ENCODE data around the gene PECR. TPM values are rescaled to one million over a fixed set of nuclear protein-coding genes. Genes with fewer than 3 reads are reported as not detected.
A peak's percentile ranks its signal among the peaks of the same experiment; 100 is the strongest.

The PECR gene
- total and polyA plus RNA-seq, 5 donors from 2014 or later, result 28.0 to 73.8 (median 47.6) TPM

GRCh38 chr2:216039918-216040317 is 41.7 kb downstream of the PECR start:
- Histone ChIP-seq H3K9me3 (ENCODE audit: control insufficient read depth in 2 of 2, low read length in 2 of 2) (no peaks in the 10 kb centered on the region), H3K4me1 (ENCODE audit: control insufficient read depth, insufficient read depth, low read length, poor library complexity, severe bottlenecking) (no peaks in the 10 kb centered on the region), H3K27ac (ENCODE audit: insufficient read depth, low read length, poor library complexity, severe bottlenecking) (no peak overlapping the region), H3K27me3 (ENCODE audit: control insufficient read depth, insufficient read depth, low read length) (no peaks in the 10 kb centered on the region), H3K4me3 (ENCODE audit: low read depth, low read length) (no peak overlapping the region), H3K36me3 (ENCODE audit: control insufficient read depth, insufficient read depth, low read length) (peaks cover 67% of the 10 kb centered on the region)
- DNase-seq (no peak), ATAC-seq (ENCODE audit: low read depth in 2 of 2) (no peak)
- Mint-ChIP-seq H3K27me3 (no peaks in the 10 kb centered on the region), H3K4me1 (peaks cover 0 to 2% (median under 1%) of the 10 kb centered on the region in 4 donors), H3K27ac (peak overlapping the region in 2 of 3 donors; percentile 61 to 79), H3K36me3 (peaks cover 25% of the 10 kb centered on the region), H3K4me3 (no peak overlapping the region), H3K9me3 (no peaks in the 10 kb centered on the region)

DNA sequence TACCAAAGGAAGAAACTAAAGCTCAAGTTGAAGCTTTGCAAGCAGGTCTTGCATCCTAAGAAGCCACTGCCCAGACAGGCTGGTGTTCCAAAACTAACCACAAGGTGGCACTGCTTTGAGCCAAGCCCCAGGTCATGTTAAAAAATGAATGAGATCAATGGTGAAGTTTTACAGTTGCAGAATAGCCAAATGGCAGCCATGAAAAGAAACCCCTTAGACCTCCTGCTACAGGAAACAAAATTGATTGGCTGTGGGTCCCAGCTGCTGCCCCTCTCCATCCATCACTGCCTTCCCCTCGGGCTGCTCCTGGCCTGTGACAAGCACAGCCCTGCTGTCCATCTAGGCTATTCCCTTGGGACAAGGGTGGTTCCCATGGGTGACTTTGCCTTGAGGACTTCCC is 47.5 kb downstream of the PECR start:
- Mint-ChIP-seq H3K27me3 (no peaks in the 10 kb centered on the region), H3K4me3 (no peak overlapping the region), H3K27ac (peak overlapping the region in 1 of 3 donors; percentile 33), H3K4me1 (peaks cover 8 to 29% (median 18%) of the 10 kb centered on the region in 4 donors), H3K36me3 (peaks cover 26% of the 10 kb centered on the region), H3K9me3 (peaks cover 0 to 2% (median 0%) of the 10 kb centered on the region in 7 donors)
- ATAC-seq (ENCODE audit: low read depth in 2 of 2) (peak; percentile 75 to 82), DNase-seq (peak; percentile 55 to 89 (median 74))
- no peak overlapping the region for H3K4me3 ChIP-seq (ENCODE audit: low read depth, low read length)
- no peaks in the 10 kb centered on the region for H3K27me3 ChIP-seq (ENCODE audit: control insufficient read depth, insufficient read depth, low read length)
- no peaks in the 10 kb centered on the region for H3K9me3 ChIP-seq (ENCODE audit: control insufficient read depth in 2 of 2, low read length in 2 of 2)
- no peaks in the 10 kb centered on the region for H3K4me1 ChIP-seq (ENCODE audit: control insufficient read depth, insufficient read depth, low read length, poor library complexity, severe bottlenecking)
- peaks cover 29% of the 10 kb centered on the region for H3K36me3 ChIP-seq (ENCODE audit: control insufficient read depth, insufficient read depth, low read length)
- no peak overlapping the region for H3K27ac ChIP-seq (ENCODE audit: insufficient read depth, low read length, poor library complexity, severe bottlenecking)

DNA sequence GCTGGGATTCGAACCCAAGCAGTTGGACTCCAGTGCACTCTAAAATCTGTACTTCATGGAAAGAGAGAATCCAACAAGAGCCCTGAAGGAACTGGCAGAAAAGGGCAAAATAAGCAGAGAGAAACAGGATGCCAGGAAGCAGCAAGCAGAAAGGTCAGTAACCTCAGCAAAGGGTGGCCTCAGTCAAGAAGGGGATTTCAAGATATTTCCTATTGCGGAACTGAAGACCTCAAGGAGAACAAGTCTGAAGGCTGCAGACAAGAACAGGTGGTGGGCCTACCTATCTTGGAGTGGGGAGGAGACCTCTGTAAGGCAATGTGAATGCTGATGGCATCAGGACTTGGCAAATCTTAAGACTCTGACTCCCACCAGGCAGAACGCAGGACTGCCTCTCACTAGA is 48.2 kb downstream of the PECR start:
- no peak overlapping the region for H3K27ac Mint-ChIP-seq
- peaks cover 26% of the 10 kb centered on the region for H3K36me3 Mint-ChIP-seq
- Histone ChIP-seq H3K9me3 (ENCODE audit: control insufficient read depth in 2 of 2, low read length in 2 of 2) (no peaks in the 10 kb centered on the region), H3K36me3 (ENCODE audit: control insufficient read depth, insufficient read depth, low read length) (peaks cover 27% of the 10 kb centered on the region), H3K4me1 (ENCODE audit: control insufficient read depth, insufficient read depth, low read length, poor library complexity, severe bottlenecking) (no peaks in the 10 kb centered on the region), H3K27ac (ENCODE audit: insufficient read depth, low read length, poor library complexity, severe bottlenecking) (no peak overlapping the region), H3K4me3 (ENCODE audit: low read depth, low read length) (no peak overlapping the region), H3K27me3 (ENCODE audit: control insufficient read depth, insufficient read depth, low read length) (no peaks in the 10 kb centered on the region)
- H3K4me3 Mint-ChIP-seq, result no peak overlapping the region
- no peak for ATAC-seq (ENCODE audit: low read depth in 2 of 2)
- H3K27me3 Mint-ChIP-seq, result no peaks in the 10 kb centered on the region
- DNase-seq, result no peak
- H3K9me3 Mint-ChIP-seq, result peaks cover 0 to 2% (median 0%) of the 10 kb centered on the region in 7 donors
- peaks cover 8 to 29% (median 18%) of the 10 kb centered on the region in 4 donors for H3K4me1 Mint-ChIP-seq

DNA sequence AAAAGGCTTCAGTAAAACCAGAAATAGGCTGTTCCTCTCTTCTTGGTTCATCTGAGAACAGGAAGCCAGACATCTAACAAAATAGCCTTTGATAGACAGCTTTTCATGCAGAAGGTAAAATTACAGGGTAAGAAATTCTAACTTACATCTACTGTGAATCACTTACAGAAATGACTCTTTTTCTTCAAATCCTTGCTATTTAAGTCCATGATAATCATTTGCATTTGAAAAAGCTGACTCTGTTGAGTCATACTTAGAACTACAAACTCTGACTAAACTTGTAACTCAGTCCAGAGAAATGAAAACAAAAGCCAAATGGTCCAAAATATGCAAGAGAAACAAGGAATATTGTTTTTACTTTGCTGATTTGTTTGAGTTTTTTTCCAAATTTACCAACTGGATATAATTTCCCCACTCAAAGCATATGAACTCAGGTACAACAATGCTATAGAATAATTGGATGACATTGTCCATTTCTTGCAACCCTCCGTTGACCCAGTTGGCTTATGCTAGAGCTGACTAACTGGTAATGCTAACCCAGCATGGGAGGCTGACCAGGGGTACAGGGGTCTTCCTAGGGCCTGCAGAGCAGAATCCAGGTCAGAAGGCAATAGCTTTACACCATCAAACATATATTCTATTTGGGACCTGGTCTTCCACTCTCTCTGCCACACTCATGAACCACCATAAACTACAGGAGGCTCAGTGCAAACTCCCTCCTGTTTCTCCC is 49.5 kb downstream of the PECR start:
- DNase-seq (peak in 1 of 3 donors; percentile 63), ATAC-seq (ENCODE audit: low read depth in 2 of 2) (no peak)
- Mint-ChIP-seq H3K4me1 (peaks cover 8 to 29% (median 18%) of the 10 kb centered on the region in 4 donors), H3K9me3 (peaks cover 0 to 2% (median 0%) of the 10 kb centered on the region in 7 donors), H3K36me3 (peaks cover 26% of the 10 kb centered on the region), H3K27me3 (no peaks in the 10 kb centered on the region), H3K27ac (peak overlapping the region; percentile 9 to 20 (median 12)), H3K4me3 (no peak overlapping the region)
- Histone ChIP-seq H3K36me3 (ENCODE audit: control insufficient read depth, insufficient read depth, low read length) (peaks cover 22% of the 10 kb centered on the region), H3K27me3 (ENCODE audit: control insufficient read depth, insufficient read depth, low read length) (no peaks in the 10 kb centered on the region), H3K9me3 (ENCODE audit: control insufficient read depth in 2 of 2, low read length in 2 of 2) (no peaks in the 10 kb centered on the region), H3K27ac (ENCODE audit: insufficient read depth, low read length, poor library complexity, severe bottlenecking) (no peak overlapping the region), H3K4me3 (ENCODE audit: low read depth, low read length) (no peak overlapping the region), H3K4me1 (ENCODE audit: control insufficient read depth, insufficient read depth, low read length, poor library complexity, severe bottlenecking) (no peaks in the 10 kb centered on the region)

DNA sequence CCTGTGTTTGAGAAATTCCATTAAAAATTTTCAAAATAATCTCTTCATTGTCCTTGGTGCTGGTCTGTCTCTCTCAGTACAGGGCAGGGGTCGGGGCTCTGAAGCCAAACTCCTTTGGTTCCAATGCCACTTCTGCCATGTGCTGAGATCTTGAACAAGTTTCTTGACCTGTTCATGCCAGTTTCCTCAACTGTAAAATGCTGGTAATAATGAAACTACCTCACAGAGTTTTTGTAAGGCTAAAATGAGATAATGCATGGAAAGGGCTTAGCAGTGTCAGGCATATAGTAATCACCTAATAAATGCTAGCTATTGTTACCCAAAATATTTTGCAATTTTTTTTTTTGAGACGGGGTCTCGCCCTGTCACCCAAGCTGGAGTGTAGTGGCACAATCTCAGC is 51.4 kb downstream of the PECR start:
- Mint-ChIP-seq H3K4me3 (no peak overlapping the region), H3K27me3 (no peaks in the 10 kb centered on the region), H3K4me1 (peaks cover 8 to 29% (median 17%) of the 10 kb centered on the region in 4 donors), H3K27ac (no peak overlapping the region), H3K36me3 (peaks cover 26% of the 10 kb centered on the region), H3K9me3 (peaks cover 0 to 2% (median 0%) of the 10 kb centered on the region in 7 donors)
- DNase-seq (no peak), ATAC-seq (ENCODE audit: low read depth in 2 of 2) (no peak)
- no peak overlapping the region for H3K4me3 ChIP-seq (ENCODE audit: low read depth, low read length)
- no peaks in the 10 kb centered on the region for H3K4me1 ChIP-seq (ENCODE audit: control insufficient read depth, insufficient read depth, low read length, poor library complexity, severe bottlenecking)
- peaks cover 6% of the 10 kb centered on the region for H3K36me3 ChIP-seq (ENCODE audit: control insufficient read depth, insufficient read depth, low read length)
- H3K27ac ChIP-seq (ENCODE audit: insufficient read depth, low read length, poor library complexity, severe bottlenecking), result no peak overlapping the region
- no peaks in the 10 kb centered on the region for H3K27me3 ChIP-seq (ENCODE audit: control insufficient read depth, insufficient read depth, low read length)
- no peaks in the 10 kb centered on the region for H3K9me3 ChIP-seq (ENCODE audit: control insufficient read depth in 2 of 2, low read length in 2 of 2)

- Mint-ChIP-seq H3K27ac (peak overlapping the region in 1 of 3 donors; percentile 44), H3K27me3 (no peaks in the 10 kb centered on the region), H3K4me1 (peaks cover 12 to 29% (median 18%) of the 10 kb centered on the region in 4 donors), H3K4me3 (no peak overlapping the region), H3K9me3 (peaks cover 0 to 2% (median 0%) of the 10 kb centered on the region in 7 donors), H3K36me3 (peaks cover 26% of the 10 kb centered on the region)
- ATAC-seq (ENCODE audit: low read depth in 2 of 2) (no peak), DNase-seq (no peak)
- H3K4me3 ChIP-seq (ENCODE audit: low read depth, low read length), result no peak overlapping the region
- no peak overlapping the region for H3K27ac ChIP-seq (ENCODE audit: insufficient read depth, low read length, poor library complexity, severe bottlenecking)
- no peaks in the 10 kb centered on the region for H3K9me3 ChIP-seq (ENCODE audit: control insufficient read depth in 2 of 2, low read length in 2 of 2)
- no peaks in the 10 kb centered on the region for H3K4me1 ChIP-seq (ENCODE audit: control insufficient read depth, insufficient read depth, low read length, poor library complexity, severe bottlenecking)
- H3K27me3 ChIP-seq (ENCODE audit: control insufficient read depth, insufficient read depth, low read length), result no peaks in the 10 kb centered on the region
- peaks cover 6% of the 10 kb centered on the region for H3K36me3 ChIP-seq (ENCODE audit: control insufficient read depth, insufficient read depth, low read length)
Measured at GRCh38 chr2:216029416-216030129, 52.0 kb downstream of the PECR start.

- peaks cover 0 to 16% (median 7%) of the 10 kb centered on the region in 4 donors for H3K4me1 Mint-ChIP-seq
- Histone ChIP-seq H3K27me3 (ENCODE audit: control insufficient read depth, insufficient read depth, low read length) (no peaks in the 10 kb centered on the region), H3K4me1 (ENCODE audit: control insufficient read depth, insufficient read depth, low read length, poor library complexity, severe bottlenecking) (no peaks in the 10 kb centered on the region), H3K36me3 (ENCODE audit: control insufficient read depth, insufficient read depth, low read length) (peaks cover 5% of the 10 kb centered on the region), H3K27ac (ENCODE audit: insufficient read depth, low read length, poor library complexity, severe bottlenecking) (no peak overlapping the region), H3K4me3 (ENCODE audit: low read depth, low read length) (no peak overlapping the region), H3K9me3 (ENCODE audit: control insufficient read depth in 2 of 2, low read length in 2 of 2) (no peaks in the 10 kb centered on the region)
- peaks cover 0 to 4% (median 0%) of the 10 kb centered on the region in 7 donors for H3K9me3 Mint-ChIP-seq
- H3K27me3 Mint-ChIP-seq, result no peaks in the 10 kb centered on the region
- ATAC-seq (ENCODE audit: low read depth in 2 of 2) (no peak), DNase-seq (no peak)
- no peak overlapping the region for H3K4me3 Mint-ChIP-seq
- peak overlapping the region in 1 of 3 donors; percentile 32 for H3K27ac Mint-ChIP-seq
- H3K36me3 Mint-ChIP-seq, result peaks cover 7% of the 10 kb centered on the region
Measured at GRCh38 chr2:216024779-216025336, 56.8 kb downstream of the PECR start.
